ENCODE data around the gene ARHGEF18.

Gene ARHGEF18

DNA sequence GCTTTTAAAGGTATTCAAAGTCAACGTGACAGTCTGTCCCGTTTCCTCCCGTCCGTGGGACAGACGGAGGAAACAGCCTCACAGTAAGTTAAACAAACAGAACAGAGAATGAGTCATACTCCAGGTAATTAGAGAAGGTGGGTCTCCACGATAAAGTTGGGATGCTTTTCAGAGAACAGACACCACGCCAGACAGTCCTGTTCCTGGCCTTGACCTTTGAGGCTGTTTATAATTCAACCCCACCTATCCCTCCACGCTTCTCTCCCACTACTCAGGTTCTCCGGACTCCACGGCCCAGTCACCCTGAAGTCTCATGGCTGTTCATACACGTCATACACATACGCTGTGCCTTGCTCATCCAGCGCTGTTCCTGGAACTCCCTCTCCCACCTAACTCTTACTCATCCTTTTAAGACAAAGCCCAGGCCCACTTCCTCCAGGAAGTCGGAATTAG, 42.5 kb downstream of the ARHGEF18 start:
- no peak overlapping the region for H3K27ac ChIP-seq (replicated peaks)

DNA sequence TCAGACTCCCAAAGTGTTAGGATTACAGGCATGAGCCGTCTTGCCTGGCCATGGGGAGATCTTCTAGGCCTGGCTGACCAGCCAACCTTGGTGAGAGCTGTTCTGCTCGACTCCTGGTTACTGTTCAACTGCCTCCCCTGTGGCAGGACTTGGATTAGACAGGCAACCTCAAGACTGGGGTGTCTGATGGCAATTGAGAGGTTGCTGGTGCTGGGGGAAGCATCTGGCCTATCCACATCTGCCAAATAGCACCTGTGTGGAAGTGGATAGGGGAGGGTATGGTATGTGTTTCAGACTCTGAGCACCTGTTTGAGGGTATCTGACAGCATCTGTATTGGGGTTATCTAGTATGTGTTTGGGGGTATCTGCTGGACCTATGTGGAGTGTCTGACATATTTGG, 44.7 kb downstream of the ARHGEF18 start:
- Histone ChIP-seq H3K27ac (replicated peaks) (no peak overlapping the region), H3K4me3 (replicated peaks; ENCODE audit: insufficient read depth, low read length) (no peak overlapping the region), H3K27me3 (ENCODE audit: insufficient read depth, poor library complexity, severe bottlenecking) (no peaks in the 10 kb centered on the region)
- TF ChIP-seq CTCF (IDR thresholded peaks at IDR 0.05; ENCODE audit: insufficient read depth, low read length) (no peak), POLR2AphosphoS5 (IDR thresholded peaks at IDR 0.05; ENCODE audit: low read depth) (no peak), GABPA (IDR thresholded peaks at IDR 0.05; ENCODE audit: low read depth) (no peak), SPI1 (IDR thresholded peaks at IDR 0.05; ENCODE audit: borderline replicate concordance, low read depth) (no peak)
- TF ChIP-seq, protein P1, sequence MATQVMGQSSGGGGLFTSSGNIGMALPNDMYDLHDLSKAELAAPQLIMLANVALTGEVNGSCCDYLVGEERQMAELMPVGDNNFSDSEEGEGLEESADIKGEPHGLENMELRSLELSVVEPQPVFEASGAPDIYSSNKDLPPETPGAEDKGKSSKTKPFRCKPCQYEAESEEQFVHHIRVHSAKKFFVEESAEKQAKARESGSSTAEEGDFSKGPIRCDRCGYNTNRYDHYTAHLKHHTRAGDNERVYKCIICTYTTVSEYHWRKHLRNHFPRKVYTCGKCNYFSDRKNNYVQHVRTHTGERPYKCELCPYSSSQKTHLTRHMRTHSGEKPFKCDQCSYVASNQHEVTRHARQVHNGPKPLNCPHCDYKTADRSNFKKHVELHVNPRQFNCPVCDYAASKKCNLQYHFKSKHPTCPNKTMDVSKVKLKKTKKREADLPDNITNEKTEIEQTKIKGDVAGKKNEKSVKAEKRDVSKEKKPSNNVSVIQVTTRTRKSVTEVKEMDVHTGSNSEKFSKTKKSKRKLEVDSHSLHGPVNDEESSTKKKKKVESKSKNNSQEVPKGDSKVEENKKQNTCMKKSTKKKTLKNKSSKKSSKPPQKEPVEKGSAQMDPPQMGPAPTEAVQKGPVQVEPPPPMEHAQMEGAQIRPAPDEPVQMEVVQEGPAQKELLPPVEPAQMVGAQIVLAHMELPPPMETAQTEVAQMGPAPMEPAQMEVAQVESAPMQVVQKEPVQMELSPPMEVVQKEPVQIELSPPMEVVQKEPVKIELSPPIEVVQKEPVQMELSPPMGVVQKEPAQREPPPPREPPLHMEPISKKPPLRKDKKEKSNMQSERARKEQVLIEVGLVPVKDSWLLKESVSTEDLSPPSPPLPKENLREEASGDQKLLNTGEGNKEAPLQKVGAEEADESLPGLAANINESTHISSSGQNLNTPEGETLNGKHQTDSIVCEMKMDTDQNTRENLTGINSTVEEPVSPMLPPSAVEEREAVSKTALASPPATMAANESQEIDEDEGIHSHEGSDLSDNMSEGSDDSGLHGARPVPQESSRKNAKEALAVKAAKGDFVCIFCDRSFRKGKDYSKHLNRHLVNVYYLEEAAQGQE (IDR thresholded peaks at IDR 0.05; ENCODE audit: insufficient replicate concordance, low read depth): no peak
- no peak for DNase-seq (ENCODE audit: low read depth in 1 of 2, low spot score in 1 of 2)

More for the DNA sequence above, 42.5 kb downstream of the ARHGEF18 start:
- no peak for TF ChIP-seq SPI1 (IDR thresholded peaks at IDR 0.05; ENCODE audit: borderline replicate concordance, low read depth)
- TF ChIP-seq, protein P1 (IDR thresholded peaks at IDR 0.05; ENCODE audit: insufficient replicate concordance, low read depth): no peak
- no peak for TF ChIP-seq CTCF (IDR thresholded peaks at IDR 0.05; ENCODE audit: insufficient read depth, low read length)
- no peak for TF ChIP-seq GABPA (IDR thresholded peaks at IDR 0.05; ENCODE audit: low read depth)
- DNase-seq (ENCODE audit: low read depth in 1 of 2, low spot score in 1 of 2): no peak
- Histone ChIP-seq H3K4me3 (replicated peaks; ENCODE audit: insufficient read depth, low read length) (no peak overlapping the region), H3K27me3 (ENCODE audit: insufficient read depth, poor library complexity, severe bottlenecking) (no peaks in the 10 kb centered on the region)

DNA sequence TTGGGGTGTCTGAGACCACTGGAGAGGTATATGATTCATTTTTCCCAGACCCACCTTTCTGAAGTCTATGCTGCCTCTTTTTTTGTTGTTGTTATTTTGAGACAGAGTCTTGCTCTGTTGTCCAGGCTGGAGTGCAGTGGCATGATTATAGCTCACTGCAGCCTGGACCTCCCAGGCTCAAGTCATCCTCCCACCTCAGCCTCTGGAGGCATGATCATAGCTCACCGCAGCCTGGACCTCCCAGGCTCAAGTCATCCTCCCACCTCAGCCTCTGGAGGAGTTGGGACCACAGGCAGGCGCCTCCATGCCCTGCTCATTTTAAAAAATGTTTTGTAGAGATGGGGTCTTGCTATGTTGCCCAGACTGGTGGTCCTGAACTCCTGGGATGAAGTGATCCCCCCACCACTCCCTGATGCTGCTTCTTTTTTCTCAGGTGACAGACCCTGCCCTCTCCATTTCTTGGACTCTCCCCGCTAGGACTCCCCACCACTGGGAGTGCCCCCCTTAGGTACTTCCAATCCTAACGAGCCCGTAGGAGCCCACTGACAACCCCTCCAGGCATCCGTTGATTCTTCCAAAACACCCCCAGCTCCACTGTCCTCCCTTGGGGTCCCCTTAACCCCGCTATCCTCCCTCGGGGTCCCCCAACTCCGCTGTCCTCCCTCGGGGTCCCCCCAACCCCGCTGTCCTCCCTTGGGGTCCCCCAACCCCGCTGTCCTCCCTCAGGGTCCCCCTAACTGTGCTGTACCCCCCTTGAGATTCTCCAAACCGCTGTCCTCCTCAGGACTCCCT, 45.4 kb downstream of the ARHGEF18 start:
- Histone ChIP-seq H3K4me3 (replicated peaks; ENCODE audit: insufficient read depth, low read length) (peak overlapping the region; percentile 92), H3K27ac (replicated peaks) (no peak overlapping the region; the same call in 1 of the 2 replicates), H3K27me3 (ENCODE audit: insufficient read depth, poor library complexity, severe bottlenecking) (no peaks in the 10 kb centered on the region)
- TF ChIP-seq GABPA (IDR thresholded peaks at IDR 0.05; ENCODE audit: low read depth): no peak
- TF ChIP-seq CTCF (IDR thresholded peaks at IDR 0.05; ENCODE audit: insufficient read depth, low read length): no peak
- TF ChIP-seq SPI1 (IDR thresholded peaks at IDR 0.05; ENCODE audit: borderline replicate concordance, low read depth): no peak
- no peak for TF ChIP-seq POLR2AphosphoS5 (IDR thresholded peaks at IDR 0.05; ENCODE audit: low read depth)
- TF ChIP-seq, protein P1 (IDR thresholded peaks at IDR 0.05; ENCODE audit: insufficient replicate concordance, low read depth): no peak
- DNase-seq (ENCODE audit: low read depth in 1 of 2, low spot score in 1 of 2): no peak
